Measurements from ENCODE around the gene GRK3. TPM values are rescaled to one million over a fixed set of nuclear protein-coding genes. Genes with fewer than 3 reads are reported as not detected.

Gene GRK3
- total and polyA plus RNA-seq, 10 of the 15 experiments (the other 5 are each of a cell fraction or from before 2014, with no cell fraction given), result 3.1 to 35.1 (median 14.7) TPM

- TF ChIP-seq ZNF592 (IDR thresholded peaks at IDR 0.05) (no peak), CTCF (IDR thresholded peaks at IDR 0.05 in 2 of 3, conservative IDR thresholded peaks at IDR 0.05 in 1 of 3; ENCODE audit: control insufficient read depth in 2 of 3, extremely low read depth in 1 of 3, insufficient read depth in 1 of 3, low read depth in 3 of 3, low read length in 3 of 3) (no peak), NKRF (conservative IDR thresholded peaks at IDR 0.05) (0 out of 2 replicates have a peak, but pooled peaks have one; percentile 27), ZBTB11 (CRISPR knock-in tag; IDR thresholded peaks at IDR 0.05) (no peak), TAF1 (IDR thresholded peaks at IDR 0.05; ENCODE audit: borderline replicate concordance, low read depth, low read length) (no peak), IRF4 (IDR thresholded peaks at IDR 0.05; ENCODE audit: low read depth, low read length) (peak; percentile 89), KAT2A (conservative IDR thresholded peaks at IDR 0.05; ENCODE audit: control insufficient read depth, low read depth, low read length) (no peak), BCLAF1 (IDR thresholded peaks at IDR 0.05) (no peak), DPF2 (IDR thresholded peaks at IDR 0.05) (peak; percentile 93), ATF3 (IDR thresholded peaks at IDR 0.05; ENCODE audit: borderline replicate concordance, extremely low read depth, low read depth, low read length) (no peak), BHLHE40 (IDR thresholded peaks at IDR 0.05; ENCODE audit: borderline replicate concordance in 1 of 2, low read depth in 2 of 2, low read length in 1 of 2) (peak; percentile 65 to 74), TBL1XR1 (IDR thresholded peaks at IDR 0.05; ENCODE audit: low read depth, low read length) (no peak), MEF2B (IDR thresholded peaks at IDR 0.05; ENCODE audit: partially characterized antibody, poor library complexity, severe bottlenecking) (peak; percentile 35), STAT1 (conservative IDR thresholded peaks at IDR 0.05) (no peak)
Observed at GRCh38 chr22:25623310-25623734, 58.8 kb downstream of the GRK3 start (continued).

All from GM12878 (cell line).